Panc1 (cell line): Measurements from ENCODE around the gene PHLDA3.

ENCODE experiments used
- CTCF ChIP-seq: fragments of 450-650 bp; IDR thresholded peaks from 2 replicates; pipeline ENCODE4 v1.5.1; 2017; ENCODE audit warnings: mild to moderate bottlenecking
- POLR2AphosphoS5 ChIP-seq: IDR thresholded peaks from 2 replicates; pipeline ENCODE4 v1.6.1; 2012; ENCODE audit warnings: mild to moderate bottlenecking, low read depth, low read length, moderate library complexity
- REST ChIP-seq, 2 experiments: IDR thresholded peaks; 2 replicates each; pipeline ENCODE4 v1.6.1; 2011 to 2012; ENCODE audit warnings: low read depth in 2 of 2, control low read depth in 1 of 2, low read length in 1 of 2, mild to moderate bottlenecking in 1 of 2, moderate library complexity in 1 of 2; ENCODE audit not compliant: insufficient read depth in 1 of 2
- TCF7L2 ChIP-seq: IDR thresholded peaks from 2 replicates; pipeline ENCODE4 v1.6.1; 2011; ENCODE audit warnings: mild to moderate bottlenecking, low read depth, low read length, inconsistent platforms

- TF ChIP-seq CTCF (no peak), REST (IDR thresholded peaks at IDR 0.05; ENCODE audit: insufficient read depth in 1 of 2, low read depth in 2 of 2, low read length in 1 of 2) (no peak), TCF7L2 (no peak), POLR2AphosphoS5 (no peak)
Observed at GRCh38 chr1:201430776-201431175, 38.2 kb downstream of the PHLDA3 start.
